Neural cell (in vitro differentiated cells): ENCODE data around the gene PHLDA2. TPM values are rescaled to one million over a fixed set of nuclear protein-coding genes. Genes with fewer than 3 reads are reported as not detected.

ENCODE experiments used
- H2AFZ ChIP-seq: fragments of 200-600, 300-800 bp; sonication (generic), shearing (Covaris generic); 2 replicates; pipeline ENCODE4 v1.6.0; 2014; ENCODE audit warnings: low read depth, mild to moderate bottlenecking, antibody characterized with exemption, low read length, moderate library complexity
- H3F3A ChIP-seq: fragments of 200-600 bp; shearing (Covaris generic); 2 replicates; pipeline ENCODE4 v1.6.1; 2016; ENCODE audit warnings: mild to moderate bottlenecking, moderate library complexity, mixed read lengths, antibody characterized with exemption, low read length; ENCODE audit not compliant: insufficient read depth, poor library complexity, severe bottlenecking
- H3K27ac ChIP-seq: fragments of 200-600, 300-800 bp; sonication (generic), shearing (Covaris generic); 2 replicates; pipeline ENCODE4 v1.5.1; 2014; ENCODE audit warnings: mild to moderate bottlenecking, low read length, moderate library complexity
- H3K27me3 ChIP-seq: fragments of 300-800, 200-600 bp; sonication (generic), shearing (Covaris generic); 2 replicates; pipeline ENCODE4 v1.6.0; 2014; ENCODE audit warnings: mild to moderate bottlenecking, low read depth, low read length, moderate library complexity; ENCODE audit not compliant: insufficient read depth
- H3K36me3 ChIP-seq: fragments of 300-800, 200-600 bp; sonication (generic), shearing (Covaris generic); 2 replicates; pipeline ENCODE4 v1.5.1; 2014; ENCODE audit warnings: mild to moderate bottlenecking, antibody characterized with exemption, low read length, moderate library complexity; ENCODE audit not compliant: insufficient read depth
- H3K4me2 ChIP-seq: fragments of 300-800, 200-600 bp; sonication (generic), shearing (Covaris generic); 2 replicates; pipeline ENCODE4 v1.6.0; 2014; ENCODE audit warnings: mild to moderate bottlenecking, low read length
- H3K4me3 ChIP-seq: fragments of 300-800, 200-600 bp; sonication (generic), shearing (Covaris generic); 2 replicates; pipeline ENCODE4 v1.5.1; 2014; ENCODE audit warnings: mild to moderate bottlenecking, low read length, moderate library complexity
- H3K79me2 ChIP-seq: fragments of 200-600 bp; shearing (Covaris generic); replicated peaks from 2 replicates; pipeline ENCODE4 v1.6.0; 2014; ENCODE audit warnings: mild to moderate bottlenecking, low read length, moderate library complexity; ENCODE audit not compliant: insufficient read depth
- H3K9ac ChIP-seq: fragments of 300-800, 200-600 bp; sonication (generic), shearing (Covaris generic); 2 replicates; pipeline ENCODE4 v1.6.1; 2016; ENCODE audit warnings: mild to moderate bottlenecking, low read length, mixed read lengths
- H3K9me2 ChIP-seq: fragments of 200-600 bp; shearing (Covaris generic); 2 replicates; pipeline ENCODE4 v1.6.1; 2016; ENCODE audit warnings: mild to moderate bottlenecking, low read length, mixed read lengths; ENCODE audit not compliant: insufficient read depth
- H3K9me3 ChIP-seq: fragments of 200-600, 300-800 bp; sonication (generic), shearing (Covaris generic); 2 replicates; pipeline ENCODE4 v1.6.1; 2016; ENCODE audit warnings: mild to moderate bottlenecking, mixed run types, low read length, moderate library complexity, mixed read lengths
- H4K20me1 ChIP-seq: fragments of 200-600 bp; shearing (Covaris generic); 2 replicates; pipeline ENCODE4 v1.6.1; 2016; ENCODE audit warnings: mild to moderate bottlenecking, mixed run types; ENCODE audit not compliant: insufficient read depth
- CTCF ChIP-seq: fragments of 450-650 bp; IDR thresholded peaks from 2 replicates; pipeline ENCODE4 v1.5.1; 2014; ENCODE audit warnings: antibody characterized with exemption, mild to moderate bottlenecking, moderate library complexity; ENCODE audit not compliant: poor library complexity, severe bottlenecking
- EP300 ChIP-seq: fragments of 450-650 bp; conservative IDR thresholded peaks from 2 replicates; pipeline ENCODE4 v1.6.1; 2014; ENCODE audit warnings: antibody characterized with exemption, mild to moderate bottlenecking, moderate library complexity; ENCODE audit not compliant: poor library complexity, severe bottlenecking
- EZH2 ChIP-seq: fragments of 200-600, 300-800 bp; shearing (Covaris generic), sonication (generic); IDR thresholded peaks from 2 replicates; pipeline ENCODE4 v1.6.1; 2014; ENCODE audit warnings: antibody characterized with exemption, low read length, borderline replicate concordance, mild to moderate bottlenecking; ENCODE audit not compliant: insufficient read depth, poor library complexity, severe bottlenecking
- MXI1 ChIP-seq: fragments of 450-650 bp; conservative IDR thresholded peaks from 2 replicates; pipeline ENCODE4 v1.6.1; 2014; ENCODE audit warnings: antibody characterized with exemption, mild to moderate bottlenecking; ENCODE audit not compliant: poor library complexity, severe bottlenecking
- POLR2AphosphoS5 ChIP-seq: IDR thresholded peaks from 2 replicates; pipeline ENCODE4 v1.6.1; 2012
- RAD21 ChIP-seq: fragments of 450-650 bp; conservative IDR thresholded peaks from 2 replicates; pipeline ENCODE4 v1.6.1; 2014; ENCODE audit warnings: antibody characterized with exemption, mild to moderate bottlenecking, moderate library complexity
- REST ChIP-seq: IDR thresholded peaks from 2 replicates; pipeline ENCODE4 v1.6.1; 2012; ENCODE audit warnings: borderline replicate concordance
- SMC3 ChIP-seq: fragments of 450-650 bp; conservative IDR thresholded peaks from 2 replicates; pipeline ENCODE4 v1.6.1; 2014; ENCODE audit warnings: antibody characterized with exemption, mild to moderate bottlenecking, moderate library complexity; ENCODE audit not compliant: poor library complexity
- TAF1 ChIP-seq: IDR thresholded peaks from 2 replicates; pipeline ENCODE4 v1.6.1; 2012; ENCODE audit warnings: low read depth
- polyA plus RNA-seq: library from polyadenylated mRNA; depleted of rRNA; stranded (reverse); fragments of >200 nt; gene quantifications from 2 replicates; pipeline ENCODE4 v1.2.3, GENCODE V29; 2014

PHLDA2 gene
- polyA plus RNA-seq, 1 donor from 2014 or later = not detected

GRCh38 chr11:2914455-2915195 lies 14.6 kb downstream of the PHLDA2 start:
- TF ChIP-seq CTCF = no peak
- no peak for TF ChIP-seq EZH2
- TF ChIP-seq RAD21 = no peak
- no peak for TF ChIP-seq POLR2AphosphoS5
- TF ChIP-seq EP300 = no peak
- no peak for TF ChIP-seq REST
- TF ChIP-seq MXI1 = no peak
- TF ChIP-seq SMC3 = no peak
- no peak for TF ChIP-seq TAF1
- Histone ChIP-seq H3K9ac (no peak overlapping the region), H3K9me2 (no peaks in the 10 kb centered on the region), H2AFZ (no peak overlapping the region), H3K36me3 (no peaks in the 10 kb centered on the region), H3K4me3 (no peak overlapping the region), H3K4me2 (no peak overlapping the region), H3K27ac (no peak overlapping the region), H3K27me3 (no peaks in the 10 kb centered on the region), H3F3A (no peaks in the 10 kb centered on the region), H4K20me1 (no peaks in the 10 kb centered on the region), H3K79me2 (no peaks in the 10 kb centered on the region), H3K9me3 (no peaks in the 10 kb centered on the region)

- Histone ChIP-seq H3K4me3 (no peak overlapping the region), H3K79me2 (no peaks in the 10 kb centered on the region), H3K9me2 (no peaks in the 10 kb centered on the region), H3K27ac (no peak overlapping the region), H3K4me2 (no peak overlapping the region), H3K9me3 (no peaks in the 10 kb centered on the region), H3K27me3 (no peaks in the 10 kb centered on the region), H3F3A (no peaks in the 10 kb centered on the region), H3K9ac (no peak overlapping the region), H2AFZ (no peak overlapping the region), H4K20me1 (no peaks in the 10 kb centered on the region), H3K36me3 (no peaks in the 10 kb centered on the region)
- no peak for TF ChIP-seq REST
- no peak for TF ChIP-seq RAD21
- no peak for TF ChIP-seq CTCF
- no peak for TF ChIP-seq SMC3
- no peak for TF ChIP-seq TAF1
- no peak for TF ChIP-seq EP300
- no peak for TF ChIP-seq POLR2AphosphoS5
- no peak for TF ChIP-seq EZH2
- TF ChIP-seq MXI1 = no peak
Measured at GRCh38 chr11:2913776-2914175, 15.4 kb downstream of the PHLDA2 start.
